Fibroblast of gingiva (primary cell): ENCODE data around the gene IL18RAP.

Experiments
- DNase-seq: peaks from one replicate; pipeline ENCODE4 v3.0.0-alpha.2; 2011; ENCODE audit warnings: low read depth

IL18RAP gene

DNA sequence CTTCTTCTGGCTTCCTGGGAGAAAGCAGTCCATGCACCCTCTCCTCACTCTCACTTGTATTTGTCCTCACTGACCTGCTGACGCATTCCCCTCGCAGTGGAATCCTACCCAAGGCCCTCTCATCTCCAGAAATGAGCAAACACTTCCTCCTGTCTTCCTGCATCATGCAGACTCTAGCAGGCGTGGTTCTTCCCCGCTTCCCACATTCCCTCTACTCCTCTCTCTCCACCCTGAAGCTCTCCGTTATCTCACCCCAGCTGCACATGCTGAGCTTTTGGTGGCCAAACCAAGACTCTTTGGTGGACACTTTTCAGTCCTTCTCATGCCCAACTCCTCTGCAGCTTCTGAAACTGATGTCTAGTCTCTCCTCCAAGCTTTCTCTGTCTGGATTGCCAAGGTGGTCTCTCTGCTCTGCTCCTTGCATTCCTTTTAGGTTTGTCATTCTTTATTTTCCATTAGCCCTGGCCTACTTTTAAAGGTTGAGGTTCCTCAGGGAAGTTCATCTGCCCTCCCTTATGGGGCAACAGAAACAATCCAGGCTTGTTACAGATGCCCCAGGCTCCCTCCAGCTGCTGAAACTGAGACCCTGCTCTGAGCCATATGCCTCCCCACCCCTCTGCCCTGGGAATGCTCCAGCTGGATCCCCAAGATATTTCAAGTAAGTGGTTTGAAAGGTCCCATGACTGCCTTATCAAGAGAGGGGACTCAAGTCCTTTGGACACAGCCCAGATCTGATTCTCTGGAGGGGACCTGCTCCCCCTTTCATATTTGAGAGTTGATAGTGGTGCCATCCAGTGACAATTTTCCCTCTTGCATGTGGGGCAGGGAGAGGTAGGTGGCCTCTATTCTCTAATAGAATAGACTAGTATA, 835 bp upstream of the IL18RAP start:
- DNase-seq: no peak

DNA sequence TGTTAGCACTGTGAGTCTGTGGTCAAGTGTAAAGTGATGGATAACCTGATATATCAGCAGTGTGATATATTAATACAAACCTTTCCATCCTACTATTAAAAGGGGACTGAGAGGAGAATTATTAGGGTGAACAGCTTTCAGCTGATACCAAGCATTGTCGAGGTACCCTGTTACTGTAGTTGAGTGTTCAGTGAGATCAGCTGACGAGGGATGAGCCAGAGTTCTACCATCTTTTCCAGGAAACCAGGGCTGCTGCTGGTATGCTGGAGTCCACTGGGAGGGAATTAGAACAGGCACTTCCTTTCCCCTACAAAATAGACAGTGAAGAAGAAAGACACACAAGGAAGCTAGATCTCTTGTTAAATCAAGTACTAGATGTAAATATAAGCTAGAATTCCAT, 408 bp downstream of the IL18RAP start:
- no peak for DNase-seq

DNA sequence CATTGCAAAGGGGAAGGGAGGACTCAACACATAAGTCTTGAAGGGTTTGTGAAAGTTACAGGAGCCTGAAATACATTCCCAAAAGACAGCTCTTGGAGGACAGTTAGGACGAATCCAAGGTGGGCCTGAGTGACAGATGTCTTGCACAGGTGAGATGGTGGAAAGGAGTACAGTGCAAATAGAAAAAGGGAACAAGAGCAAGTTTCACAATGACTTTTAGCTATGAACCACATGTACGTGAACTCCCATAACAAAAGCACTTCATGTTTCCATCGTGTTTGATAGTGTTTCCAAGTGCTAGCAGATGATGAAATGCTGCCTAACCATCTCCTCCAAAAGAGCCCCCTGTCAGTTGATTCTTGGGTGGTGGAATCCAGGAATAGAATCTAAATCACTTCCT, 1.8 kb downstream of the IL18RAP start:
- no peak for DNase-seq

DNA sequence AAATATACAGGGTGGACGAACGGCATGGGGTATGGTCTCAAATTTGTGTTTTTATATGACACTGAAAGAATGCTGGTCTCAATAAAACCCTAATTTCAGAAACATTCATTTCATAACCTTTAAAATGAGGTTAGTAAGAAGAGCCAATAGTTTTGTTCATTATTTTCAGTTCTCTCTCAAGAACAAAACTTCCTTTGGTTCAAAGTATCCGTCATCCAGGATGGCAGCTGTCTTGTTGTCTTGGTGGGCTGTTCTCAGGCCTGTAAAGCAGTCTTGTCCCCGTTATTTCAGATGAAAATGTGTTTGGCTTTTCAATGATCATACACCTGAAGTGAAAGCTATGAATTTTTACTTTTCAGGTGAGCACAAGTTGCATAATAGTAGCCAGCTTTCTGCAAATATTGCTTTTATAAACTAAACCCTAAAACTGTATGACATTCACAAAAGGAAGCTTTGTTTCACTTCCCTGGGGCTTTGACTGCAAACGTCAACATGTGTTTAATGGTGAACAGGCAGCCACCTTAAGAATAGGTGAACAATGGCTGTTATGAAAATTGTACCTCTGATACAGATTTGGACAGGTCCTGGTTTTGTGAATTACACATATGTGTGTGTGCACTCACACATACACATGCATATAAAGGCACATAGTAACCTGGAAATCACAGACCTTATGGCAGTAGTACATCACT, 2.6 kb downstream of the IL18RAP start:
- DNase-seq: no peak

DNA sequence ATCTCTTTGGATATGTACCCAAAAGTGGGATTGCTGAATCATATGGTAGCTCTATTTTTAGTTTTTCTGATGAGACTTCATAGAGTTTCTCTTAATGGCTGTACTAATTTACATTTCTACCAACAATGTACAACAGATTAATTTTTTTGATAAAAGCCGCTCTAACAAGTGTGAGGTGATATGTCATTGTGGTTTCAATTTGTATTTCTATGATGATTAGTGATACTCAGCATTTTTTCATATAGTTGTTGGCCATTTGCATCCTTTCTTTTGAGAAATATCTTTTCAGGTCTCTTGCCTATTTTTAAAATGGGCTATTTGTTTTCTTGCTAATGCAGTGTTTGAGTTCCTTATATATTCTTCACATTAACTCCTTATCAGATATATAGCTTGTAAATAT, 4.3 kb downstream of the IL18RAP start:
- DNase-seq: no peak

DNA sequence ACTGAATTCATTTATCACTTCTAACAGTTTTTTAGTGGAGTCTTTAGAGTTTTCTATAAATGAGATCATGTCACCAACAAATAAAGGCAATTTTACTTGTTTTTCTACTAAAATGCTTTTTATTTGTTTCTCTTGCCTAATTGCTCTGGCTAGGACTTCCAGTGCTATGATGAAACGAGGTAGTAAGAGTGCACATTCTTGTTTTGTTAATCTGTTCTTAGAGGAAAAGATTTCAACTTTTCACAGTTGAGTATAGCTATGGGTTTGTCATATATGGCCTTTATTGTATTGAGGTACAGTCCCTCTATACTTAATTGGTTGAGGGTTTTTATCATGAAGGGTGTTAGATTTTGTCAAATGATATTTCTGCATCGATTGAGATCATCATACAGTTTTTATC, 5.6 kb downstream of the IL18RAP start:
- no peak for DNase-seq

DNA sequence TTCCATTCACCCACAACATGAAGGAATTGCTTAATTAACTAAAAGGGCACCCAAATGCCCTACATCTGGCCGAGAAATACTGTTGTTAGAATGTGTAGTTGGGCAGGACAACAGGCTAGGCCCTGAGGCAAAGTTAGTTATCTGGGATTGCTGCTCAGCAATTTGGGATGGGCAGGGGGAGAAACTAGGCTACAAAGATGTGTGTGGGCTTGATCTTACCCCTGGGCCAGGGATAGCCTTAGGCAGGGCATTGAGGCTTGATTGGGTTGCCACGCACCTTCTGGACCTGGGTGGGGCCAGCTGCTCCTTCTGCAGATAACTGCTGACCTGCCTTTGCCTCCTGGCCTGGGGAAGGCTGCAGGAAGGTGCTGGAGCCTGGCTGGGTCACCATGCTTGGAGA, 9.4 kb downstream of the IL18RAP start:
- DNase-seq: no peak

DNA sequence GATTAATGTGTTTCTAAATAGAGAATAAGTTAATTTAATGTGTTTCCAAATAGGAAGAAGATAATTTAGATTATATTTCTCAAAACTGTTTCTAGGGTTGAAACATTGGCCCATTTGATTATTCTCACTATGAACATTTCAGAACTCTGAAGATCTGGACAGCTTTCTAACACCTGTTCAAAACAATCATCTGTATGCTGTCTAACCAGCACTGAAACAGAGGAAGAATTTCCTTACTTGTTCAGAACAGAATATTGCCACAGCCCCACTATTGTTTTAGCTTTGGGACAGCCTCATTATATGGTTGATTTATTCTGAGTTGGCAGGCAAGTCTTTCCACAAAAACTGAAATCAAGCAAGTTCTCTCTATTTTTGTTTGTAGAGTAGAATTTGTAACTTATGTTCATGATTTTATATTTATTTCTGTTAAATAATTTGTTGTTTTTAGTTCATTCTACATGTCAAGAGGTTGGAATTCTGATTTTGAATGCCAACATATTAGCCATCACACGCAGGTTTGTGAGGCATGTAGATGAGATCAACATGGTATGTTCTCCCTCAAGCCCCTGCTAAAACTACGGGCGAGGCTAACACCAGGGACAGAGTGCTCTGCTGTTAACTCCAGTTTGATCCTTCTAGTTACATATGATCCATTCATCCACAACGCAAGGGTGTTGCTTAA, 11.2 kb downstream of the IL18RAP start:
- no peak for DNase-seq

DNA sequence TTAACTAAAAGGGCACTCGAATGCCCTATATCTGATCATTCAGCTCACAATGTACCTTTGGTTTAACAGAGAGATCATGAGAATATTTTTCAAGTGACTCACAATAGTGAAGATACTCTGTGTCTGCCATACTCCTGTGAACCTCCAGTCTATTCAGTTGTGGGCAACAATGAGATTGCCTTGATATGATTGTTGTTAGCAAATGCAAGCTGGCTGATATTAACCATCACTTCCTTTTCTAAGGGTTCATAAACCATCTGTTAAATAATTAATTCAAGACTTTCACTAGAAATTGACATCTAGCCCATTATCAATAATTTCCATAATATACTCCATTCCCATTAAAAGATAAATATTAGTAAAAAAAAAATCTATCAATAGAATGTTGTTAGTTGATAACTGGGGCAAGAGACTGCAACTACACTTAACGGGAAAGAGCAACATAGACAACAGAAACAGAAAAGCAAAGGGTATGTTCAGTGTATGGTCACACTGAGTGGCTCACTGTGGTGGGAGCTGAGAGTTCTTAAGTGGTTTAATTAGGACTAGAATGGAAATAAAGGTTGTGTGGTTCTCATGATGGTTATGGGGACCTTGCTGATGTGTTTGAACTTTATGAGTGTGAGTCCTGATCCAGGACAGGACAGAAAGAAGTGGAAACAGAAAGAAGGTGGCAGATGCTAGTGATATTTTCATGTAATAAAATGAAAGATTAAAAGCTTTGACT, 11.9 kb downstream of the IL18RAP start:
- no peak for DNase-seq

DNA sequence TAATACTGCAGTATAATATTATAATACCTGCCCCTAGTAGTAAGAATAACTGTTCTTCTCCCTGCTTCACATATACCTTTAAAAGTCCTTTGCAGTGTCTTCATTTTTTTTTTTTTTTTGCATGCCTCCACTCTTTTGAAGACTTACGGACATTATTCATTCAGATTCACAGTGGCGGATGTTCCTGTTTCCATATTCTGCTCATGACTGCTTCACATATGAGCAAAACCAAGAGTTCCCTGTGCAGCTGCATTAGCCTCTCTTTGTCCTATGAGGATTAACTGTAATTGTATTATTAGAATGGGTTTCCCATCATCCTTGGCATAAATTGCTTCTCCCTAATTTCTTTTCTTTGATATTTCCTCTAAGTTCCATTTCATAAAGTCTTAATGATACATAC, 12.8 kb downstream of the IL18RAP start:
- no peak for DNase-seq

DNA sequence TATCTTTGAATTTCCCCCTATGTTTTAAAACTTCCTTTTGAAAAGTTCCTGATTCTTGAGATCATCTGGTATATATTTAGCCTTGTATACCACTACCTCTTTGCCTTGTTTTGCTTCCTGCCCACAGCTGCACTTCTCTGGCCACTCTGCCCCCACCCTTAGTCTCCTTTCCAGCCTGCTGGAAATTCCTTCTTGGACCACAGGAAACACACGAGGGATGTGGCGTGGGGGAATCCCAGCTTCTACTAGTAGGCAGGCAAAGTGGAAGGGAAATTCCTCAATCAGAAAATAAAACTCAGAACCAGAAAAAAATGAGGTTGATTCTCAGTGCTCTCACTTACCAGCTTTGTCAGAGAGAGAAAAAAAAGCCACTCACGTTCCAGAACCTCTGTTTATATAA, 13.4 kb downstream of the IL18RAP start:
- DNase-seq: no peak

DNA sequence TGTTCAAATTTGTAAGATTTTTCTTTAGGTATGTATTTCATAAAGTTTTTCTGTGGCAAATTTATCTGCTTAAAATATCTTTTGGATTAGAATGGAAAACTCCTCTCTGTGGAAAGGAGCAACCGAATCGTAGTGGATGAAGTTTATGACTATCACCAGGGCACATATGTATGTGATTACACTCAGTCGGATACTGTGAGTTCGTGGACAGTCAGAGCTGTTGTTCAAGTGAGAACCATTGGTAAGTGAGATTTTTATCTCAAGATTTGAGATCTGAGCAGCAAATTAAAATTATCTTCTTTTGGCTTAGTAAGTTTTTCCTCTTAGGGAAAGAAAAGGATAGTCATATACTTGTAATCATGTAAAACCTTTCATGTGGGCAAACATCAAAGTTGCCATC, 14.2 kb downstream of the IL18RAP start:
- DNase-seq: no peak

DNA sequence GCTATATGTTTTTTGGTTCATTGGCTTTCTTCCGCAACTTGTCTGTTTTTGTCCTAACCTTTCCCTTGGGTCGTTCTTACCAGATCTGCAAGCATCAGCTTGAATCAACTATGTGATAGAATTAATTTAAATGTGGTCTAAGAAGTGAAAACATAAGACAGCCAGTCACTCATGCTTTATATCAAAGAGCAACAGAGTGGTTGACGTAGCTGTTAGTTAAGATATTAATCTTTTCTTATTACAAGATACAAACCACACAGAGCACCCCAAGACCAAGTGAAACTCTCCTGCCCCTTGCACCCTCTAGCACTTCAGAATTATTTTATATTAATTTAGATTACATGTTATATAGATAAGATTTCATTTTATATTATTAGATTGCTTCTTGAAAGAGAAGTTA, 15.2 kb downstream of the IL18RAP start:
- DNase-seq: no peak

DNA sequence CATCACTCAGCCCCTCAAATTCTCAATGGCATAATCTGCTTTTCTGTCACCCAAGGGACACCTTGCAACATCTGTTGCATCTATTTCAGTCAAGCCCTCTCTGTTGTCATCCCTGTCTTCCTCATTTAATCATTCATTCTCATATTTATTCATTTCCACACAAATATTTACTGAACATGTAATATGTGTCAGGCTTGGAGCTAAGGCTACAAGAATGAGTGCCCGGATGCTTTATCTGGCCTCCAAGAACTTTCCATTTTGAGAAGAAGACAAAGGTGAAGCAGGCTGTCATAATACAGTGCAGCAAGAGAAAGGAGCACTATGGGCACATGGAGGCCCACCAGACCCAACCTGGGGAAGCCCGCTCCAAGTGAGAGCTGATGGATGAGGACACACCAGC, 15.6 kb downstream of the IL18RAP start:
- DNase-seq: no peak

DNA sequence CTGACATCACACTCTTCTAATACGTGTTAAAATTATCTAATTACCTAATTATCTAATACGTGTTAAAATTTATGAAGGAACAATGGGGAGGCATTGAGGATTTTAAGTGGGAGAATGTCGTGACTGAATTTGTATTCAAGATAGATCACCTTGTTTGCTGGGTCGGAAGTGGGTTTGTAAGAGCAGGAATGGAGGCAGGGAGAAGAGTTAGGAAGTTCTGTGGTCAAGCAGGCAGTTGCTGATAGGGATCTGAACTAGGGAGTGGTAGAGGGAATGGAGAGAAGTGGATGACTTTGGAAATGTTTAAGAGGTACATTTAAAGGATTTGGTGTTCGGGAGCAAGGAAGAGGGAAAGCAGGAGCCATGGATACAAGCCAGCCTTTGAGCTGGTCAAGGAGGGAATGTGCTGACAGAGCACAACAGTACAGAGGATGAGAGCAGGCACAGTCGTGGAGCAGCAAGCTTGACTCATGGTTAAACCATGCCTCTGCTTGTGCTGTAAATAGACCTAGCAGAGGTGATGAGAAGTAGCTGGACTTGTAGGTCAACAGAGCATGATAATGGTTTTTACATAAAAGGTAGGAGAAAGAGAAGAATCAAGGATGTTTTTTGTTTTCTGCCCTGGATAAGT, 16.2 kb downstream of the IL18RAP start:
- DNase-seq: peak; percentile 8

DNA sequence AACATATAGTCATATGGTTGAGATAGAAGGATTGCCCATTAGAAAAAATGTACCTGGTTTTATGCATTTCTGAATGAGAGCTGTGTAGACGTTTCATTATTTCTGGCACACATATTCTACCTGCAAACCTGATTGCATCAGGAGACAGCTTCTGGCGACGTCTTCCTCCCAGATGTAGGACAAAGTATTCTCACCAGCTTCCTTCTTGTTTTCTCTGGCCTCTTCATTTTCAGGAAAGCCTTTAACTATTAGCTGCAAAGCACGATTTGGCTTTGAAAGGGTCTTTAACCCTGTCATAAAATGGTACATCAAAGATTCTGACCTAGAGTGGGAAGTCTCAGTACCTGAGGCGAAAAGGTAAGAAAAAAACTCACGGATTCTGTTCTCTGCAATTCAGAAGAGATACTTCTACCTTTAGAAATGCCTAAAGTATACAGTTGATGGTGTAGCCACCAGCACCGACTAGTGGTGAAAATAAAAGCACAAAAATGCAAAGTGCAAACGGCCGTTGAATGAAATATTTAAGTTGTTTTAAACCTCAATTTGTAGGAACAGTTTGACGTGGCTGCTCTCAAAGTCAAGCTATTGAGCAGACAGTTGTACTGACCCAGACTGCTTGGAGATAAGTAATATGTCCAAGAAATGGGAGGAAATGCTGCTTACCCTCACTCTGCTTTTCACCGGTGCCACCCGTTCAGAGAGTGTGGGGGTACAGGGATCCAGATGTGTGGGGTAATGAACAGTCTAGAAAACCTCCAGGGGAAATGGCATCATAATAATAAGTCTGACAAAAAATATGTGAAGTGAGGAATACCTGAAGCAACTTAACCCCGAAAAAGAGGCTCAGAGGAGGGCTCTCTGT, 20.2 kb downstream of the IL18RAP start:
- peak; percentile 4 for DNase-seq

DNA sequence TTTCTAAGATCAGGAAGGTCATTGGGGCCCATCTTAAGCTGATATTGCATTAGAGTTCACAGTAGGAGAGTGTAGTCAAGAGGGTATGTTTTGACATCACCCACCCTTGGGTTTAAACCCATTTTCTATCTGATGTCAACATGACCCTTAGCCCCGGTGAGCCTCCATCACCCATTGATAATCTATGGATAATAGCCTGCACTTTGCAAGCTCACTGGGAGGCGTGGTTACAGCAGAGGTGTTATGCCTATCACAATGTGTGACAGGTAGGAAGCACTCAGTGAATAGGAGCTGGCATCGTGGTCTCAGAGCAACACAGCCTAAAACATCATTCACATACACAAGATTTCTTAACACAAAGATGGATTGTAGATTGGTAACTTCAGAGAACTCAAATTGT, 21.3 kb downstream of the IL18RAP start:
- DNase-seq: no peak

DNA sequence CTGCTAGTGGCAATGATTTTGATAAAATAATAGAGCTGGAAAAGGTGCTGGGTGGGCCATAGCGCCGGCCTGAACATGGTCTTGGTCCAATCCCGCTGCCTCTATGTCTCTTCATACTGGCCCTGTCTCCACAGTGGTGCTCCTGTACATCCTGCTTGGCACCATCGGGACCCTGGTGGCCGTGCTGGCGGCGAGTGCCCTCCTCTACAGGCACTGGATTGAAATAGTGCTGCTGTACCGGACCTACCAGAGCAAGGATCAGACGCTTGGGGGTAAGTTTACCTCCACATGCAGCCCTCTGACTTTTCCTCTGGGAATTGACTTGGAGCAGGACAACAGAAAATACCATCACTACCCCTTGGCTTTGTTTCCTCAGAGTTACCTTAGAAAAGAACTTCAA, 24.0 kb downstream of the IL18RAP start:
- no peak for DNase-seq

DNA sequence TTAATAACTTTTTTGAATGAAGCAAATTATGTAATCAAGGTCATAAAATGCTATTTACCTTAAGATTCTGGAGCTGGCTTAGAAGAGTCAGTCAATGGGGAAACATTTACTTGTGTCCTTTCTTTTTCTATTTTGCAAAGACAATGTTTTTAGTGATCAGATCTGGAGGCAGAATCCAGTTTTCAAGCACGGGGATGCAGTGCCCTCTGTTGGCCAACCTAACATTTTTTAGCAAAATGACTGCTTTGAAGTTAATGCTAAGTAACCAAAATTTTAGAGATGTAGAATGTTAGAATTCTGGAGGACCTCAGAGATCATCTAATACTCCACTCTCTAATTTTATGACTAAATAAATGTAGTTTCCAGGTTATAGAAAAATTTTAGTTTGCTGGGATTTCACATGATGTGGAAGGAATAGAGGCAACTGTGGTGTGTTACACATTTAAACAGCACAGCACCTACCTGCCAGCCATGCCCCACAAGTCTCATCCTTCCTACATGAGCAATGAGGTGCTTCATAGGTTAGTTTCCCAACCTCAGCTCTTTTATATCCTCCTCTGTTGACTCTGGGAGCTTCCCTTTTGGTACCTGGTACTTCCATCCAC, 26.5 kb downstream of the IL18RAP start:
- DNase-seq: peak; percentile 22

DNA sequence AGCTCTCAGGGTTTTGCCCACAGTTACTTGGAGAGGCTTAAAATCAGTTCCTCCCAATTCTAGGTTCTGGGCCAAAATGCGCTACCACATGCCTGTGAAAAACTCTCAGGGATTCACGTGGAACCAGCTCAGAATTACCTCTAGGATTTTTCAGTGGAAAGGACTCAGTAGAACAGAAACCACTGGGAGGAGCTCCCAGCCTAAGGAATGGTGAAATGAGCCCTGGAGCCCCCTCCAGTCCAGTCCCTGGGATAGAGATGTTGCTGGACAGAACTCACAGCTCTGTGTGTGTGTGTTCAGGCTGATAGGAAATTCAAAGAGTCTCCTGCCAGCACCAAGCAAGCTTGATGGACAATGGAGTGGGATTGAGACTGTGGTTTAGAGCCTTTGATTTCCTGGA, 29.0 kb downstream of the IL18RAP start:
- no peak for DNase-seq

DNA sequence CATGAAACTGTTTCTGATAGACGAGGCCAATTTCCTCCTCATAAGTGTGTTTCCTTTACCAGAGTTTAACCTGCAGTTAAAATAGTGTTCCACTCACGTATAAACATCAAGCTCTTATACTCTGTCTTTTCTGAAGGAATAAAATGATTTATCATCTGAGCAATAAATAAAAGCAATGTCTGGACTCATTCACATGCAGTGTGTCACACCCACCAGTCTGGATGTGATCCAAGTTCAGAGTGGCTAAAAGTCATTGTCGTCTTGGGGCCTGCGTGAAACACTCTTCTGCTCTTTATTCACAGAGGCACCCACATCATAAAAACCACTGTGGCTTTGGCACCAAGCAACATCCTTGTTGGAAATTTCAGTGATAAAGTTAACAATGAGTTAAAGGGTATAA, 30.5 kb downstream of the IL18RAP start:
- no peak for DNase-seq
